Brain microvascular endothelial cell (primary cell): ENCODE results near the gene AMOTL2.

ENCODE experiments used
- DNase-seq: peaks from one replicate; pipeline ENCODE4 v3.0.0-alpha.2; 2020
- H3K27ac ChIP-seq: fragments of 250-450 bp; sonication (Bioruptor Pico); 2 replicates; pipeline ENCODE4 v1.5.1; 2020; ENCODE audit warnings: mild to moderate bottlenecking, moderate library complexity
- H3K27me3 ChIP-seq: fragments of 250-450 bp; sonication (Bioruptor Pico); replicated peaks from 2 replicates; pipeline ENCODE4 v1.5.1; 2020; ENCODE audit warnings: mild to moderate bottlenecking
- H3K36me3 ChIP-seq: fragments of 250-450 bp; sonication (Bioruptor Pico); replicated peaks from 2 replicates; pipeline ENCODE4 v1.5.1; 2020; ENCODE audit warnings: mild to moderate bottlenecking
- H3K4me3 ChIP-seq: 2 replicates; pipeline ENCODE4 v1.5.1; 2011; ENCODE audit warnings: low read depth, mild to moderate bottlenecking, control low read depth, low read length, moderate library complexity
- CTCF ChIP-seq: IDR thresholded peaks from 2 replicates; pipeline ENCODE4 v1.5.1; 2011; ENCODE audit warnings: low read depth, mild to moderate bottlenecking, moderate library complexity, low read length, control low read depth, inconsistent platforms; ENCODE audit errors: missing control alignments
- in situ Hi-C: cut with HindIII; loops from 2 replicates; pipeline ENCODE4 v1.10.0; 2017; ENCODE audit warnings: low sequenced_read_pairs, low pct_ligation_motif_present

The AMOTL2 gene

GRCh38 chr3:134344560-134344959 is 29.7 kb downstream of the AMOTL2 start:
- no peaks in the 10 kb centered on the region for H3K27me3 ChIP-seq
- H3K4me3 ChIP-seq: no peak overlapping the region
- no peak for DNase-seq
- H3K27ac ChIP-seq: no peak overlapping the region
- in situ Hi-C loops: no loop called here
- no peaks in the 10 kb centered on the region for H3K36me3 ChIP-seq
- TF ChIP-seq CTCF: no peak

GRCh38 chr3:134342259-134342658 is 32.0 kb downstream of the AMOTL2 start:
- Histone ChIP-seq H3K36me3 (no peaks in the 10 kb centered on the region), H3K4me3 (no peak overlapping the region), H3K27ac (no peak overlapping the region), H3K27me3 (no peaks in the 10 kb centered on the region)
- no peak for TF ChIP-seq CTCF
- in situ Hi-C loops: no loop called here
- DNase-seq: no peak

- in situ Hi-C loops: no loop called here
- Histone ChIP-seq H3K4me3 (no peak overlapping the region), H3K36me3 (no peaks in the 10 kb centered on the region), H3K27me3 (no peaks in the 10 kb centered on the region), H3K27ac (no peak overlapping the region)
- no peak for DNase-seq
- TF ChIP-seq CTCF: no peak
These were observed 32.9 kb downstream of the AMOTL2 start for GRCh38 chr3:134341389-134341788.

- no peaks in the 10 kb centered on the region for H3K36me3 ChIP-seq
- in situ Hi-C loops: no loop called here
- H3K4me3 ChIP-seq: no peak overlapping the region
- no peak overlapping the region for H3K27ac ChIP-seq
- no peak for DNase-seq
- H3K27me3 ChIP-seq: no peaks in the 10 kb centered on the region
- TF ChIP-seq CTCF: no peak
These were observed 33.3 kb downstream of the AMOTL2 start for GRCh38 chr3:134340982-134341365.

- no peak overlapping the region for H3K4me3 ChIP-seq
- no peak overlapping the region for H3K27ac ChIP-seq
- in situ Hi-C loops: no loop called here
- DNase-seq: no peak
- no peaks in the 10 kb centered on the region for H3K36me3 ChIP-seq
- H3K27me3 ChIP-seq: no peaks in the 10 kb centered on the region
- no peak for TF ChIP-seq CTCF
These were observed 33.8 kb downstream of the AMOTL2 start for GRCh38 chr3:134340362-134340981.

GRCh38 chr3:134339913-134340312 is 34.3 kb downstream of the AMOTL2 start:
- Histone ChIP-seq H3K36me3 (no peaks in the 10 kb centered on the region), H3K27me3 (no peaks in the 10 kb centered on the region), H3K27ac (no peak overlapping the region), H3K4me3 (no peak overlapping the region)
- DNase-seq: no peak
- in situ Hi-C loops: no loop called here
- no peak for TF ChIP-seq CTCF
